Fibroblast of villous mesenchyme (primary cell): ENCODE data around the gene RBM19. TPM values are rescaled to one million over a fixed set of nuclear protein-coding genes. Genes with fewer than 3 reads are reported as not detected.

ENCODE experiments used
- DNase-seq: peaks from one replicate; pipeline ENCODE4 v3.0.0-alpha.2; 2010; ENCODE audit warnings: low read depth
- H3K4me3 ChIP-seq: 2 replicates; pipeline ENCODE4 v1.5.1; 2011; ENCODE audit warnings: low read depth, mild to moderate bottlenecking, low read length
- CTCF ChIP-seq: IDR thresholded peaks from 2 replicates; pipeline ENCODE4 v1.5.1; 2012; ENCODE audit warnings: low read depth, mild to moderate bottlenecking, low read length; ENCODE audit not compliant: insufficient read depth
- total RNA-seq: library from RNA; depleted of rRNA; stranded (reverse); fragments of >200 nt; gene quantifications from 2 replicates; pipeline ENCODE4 v1.2.3, GENCODE V29; 2012

Gene RBM19
- total RNA-seq, 1 donor, result 26.8 TPM

- no peak for DNase-seq
- no peak overlapping the region for H3K4me3 ChIP-seq
- TF ChIP-seq CTCF, result no peak
Observed at GRCh38 chr12:113886721-113887120, 79.4 kb downstream of the RBM19 start.

- DNase-seq, result no peak
- H3K4me3 ChIP-seq, result no peak overlapping the region
- TF ChIP-seq CTCF, result no peak
Observed at GRCh38 chr12:113884392-113884791, 81.7 kb downstream of the RBM19 start.

- DNase-seq, result no peak
- H3K4me3 ChIP-seq, result no peak overlapping the region
- no peak for TF ChIP-seq CTCF
Observed at GRCh38 chr12:113882690-113883089, 83.4 kb downstream of the RBM19 start.

GRCh38 chr12:113880988-113881962 lies 84.8 kb downstream of the RBM19 start:
- DNase-seq, result no peak
- no peak for TF ChIP-seq CTCF
- H3K4me3 ChIP-seq, result no peak overlapping the region

- DNase-seq, result no peak
- H3K4me3 ChIP-seq, result no peak overlapping the region
- TF ChIP-seq CTCF, result no peak
Observed at GRCh38 chr12:113880326-113880725, 85.8 kb downstream of the RBM19 start.

GRCh38 chr12:113879658-113880057 lies 86.5 kb downstream of the RBM19 start:
- H3K4me3 ChIP-seq, result no peak overlapping the region
- TF ChIP-seq CTCF, result no peak
- no peak for DNase-seq
